Measurements from ENCODE around the gene VWC2.

DNA sequence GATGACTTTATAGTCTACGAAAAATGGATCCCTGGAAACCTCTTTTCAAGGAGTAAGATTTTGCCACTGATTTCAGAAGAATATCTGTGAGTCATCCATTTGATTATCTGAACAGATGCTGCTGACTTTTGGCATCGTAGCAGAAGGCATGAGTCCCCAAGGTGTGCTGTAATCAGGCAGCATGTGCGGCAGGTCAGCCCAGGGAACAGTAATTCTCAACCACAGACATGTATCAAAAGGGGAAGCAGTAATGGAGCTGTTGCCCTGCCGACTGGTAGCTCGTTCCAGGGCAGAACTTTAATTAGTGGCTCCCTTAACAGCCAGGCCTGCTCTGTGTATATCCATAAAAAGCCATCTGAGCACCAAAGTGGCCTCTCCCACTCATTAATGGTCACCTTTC, 5.7 kb upstream of the VWC2 start:
- TF ChIP-seq, protein P1, sequence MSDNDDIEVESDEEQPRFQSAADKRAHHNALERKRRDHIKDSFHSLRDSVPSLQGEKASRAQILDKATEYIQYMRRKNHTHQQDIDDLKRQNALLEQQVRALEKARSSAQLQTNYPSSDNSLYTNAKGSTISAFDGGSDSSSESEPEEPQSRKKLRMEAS (IDR thresholded peaks at IDR 0.05), result no peak
- no peak for TF ChIP-seq FOSL1 (IDR thresholded peaks at IDR 0.05; ENCODE audit: insufficient read depth, low read depth, low read length)
- no peak for TF ChIP-seq SP1 (IDR thresholded peaks at IDR 0.05; ENCODE audit: low read depth, low read length)
- TF ChIP-seq, protein P2, sequence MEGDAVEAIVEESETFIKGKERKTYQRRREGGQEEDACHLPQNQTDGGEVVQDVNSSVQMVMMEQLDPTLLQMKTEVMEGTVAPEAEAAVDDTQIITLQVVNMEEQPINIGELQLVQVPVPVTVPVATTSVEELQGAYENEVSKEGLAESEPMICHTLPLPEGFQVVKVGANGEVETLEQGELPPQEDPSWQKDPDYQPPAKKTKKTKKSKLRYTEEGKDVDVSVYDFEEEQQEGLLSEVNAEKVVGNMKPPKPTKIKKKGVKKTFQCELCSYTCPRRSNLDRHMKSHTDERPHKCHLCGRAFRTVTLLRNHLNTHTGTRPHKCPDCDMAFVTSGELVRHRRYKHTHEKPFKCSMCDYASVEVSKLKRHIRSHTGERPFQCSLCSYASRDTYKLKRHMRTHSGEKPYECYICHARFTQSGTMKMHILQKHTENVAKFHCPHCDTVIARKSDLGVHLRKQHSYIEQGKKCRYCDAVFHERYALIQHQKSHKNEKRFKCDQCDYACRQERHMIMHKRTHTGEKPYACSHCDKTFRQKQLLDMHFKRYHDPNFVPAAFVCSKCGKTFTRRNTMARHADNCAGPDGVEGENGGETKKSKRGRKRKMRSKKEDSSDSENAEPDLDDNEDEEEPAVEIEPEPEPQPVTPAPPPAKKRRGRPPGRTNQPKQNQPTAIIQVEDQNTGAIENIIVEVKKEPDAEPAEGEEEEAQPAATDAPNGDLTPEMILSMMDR (IDR thresholded peaks at IDR 0.05; ENCODE audit: control extremely low read depth in 1 of 3, insufficient read depth in 1 of 3, low read depth in 1 of 3, low read length in 3 of 3), result no peak
- TF ChIP-seq EZH2 (IDR thresholded peaks at IDR 0.05; ENCODE audit: low read depth, low read length, severe bottlenecking), result no peak
- no peak for TF ChIP-seq SAP30 (IDR thresholded peaks at IDR 0.05; ENCODE audit: insufficient read depth, insufficient replicate concordance, low read length)
- TF ChIP-seq KDM1A (IDR thresholded peaks at IDR 0.05; ENCODE audit: borderline replicate concordance, low read length), result no peak
- no peak for TF ChIP-seq POLR2AphosphoS5 (IDR thresholded peaks at IDR 0.05; ENCODE audit: low read depth, low read length)
- no peak for TF ChIP-seq POLR2A (IDR thresholded peaks at IDR 0.05; ENCODE audit: control extremely low read depth in 1 of 2, low read depth in 2 of 2, low read length in 2 of 2)

Measured in H1 (cell line).